GM12873 (cell line): ENCODE measurements around the gene INTS3.

ENCODE experiments used
- TF ChIP-seq, protein P1 (sequence below): IDR thresholded peaks from 2 replicates; pipeline ENCODE4 v1.5.1; 2012; ENCODE audit warnings: low read depth, mild to moderate bottlenecking, moderate library complexity, low read length, control low read depth; ENCODE audit not compliant: insufficient read depth; ENCODE audit errors: missing control alignments

Gene INTS3

DNA sequence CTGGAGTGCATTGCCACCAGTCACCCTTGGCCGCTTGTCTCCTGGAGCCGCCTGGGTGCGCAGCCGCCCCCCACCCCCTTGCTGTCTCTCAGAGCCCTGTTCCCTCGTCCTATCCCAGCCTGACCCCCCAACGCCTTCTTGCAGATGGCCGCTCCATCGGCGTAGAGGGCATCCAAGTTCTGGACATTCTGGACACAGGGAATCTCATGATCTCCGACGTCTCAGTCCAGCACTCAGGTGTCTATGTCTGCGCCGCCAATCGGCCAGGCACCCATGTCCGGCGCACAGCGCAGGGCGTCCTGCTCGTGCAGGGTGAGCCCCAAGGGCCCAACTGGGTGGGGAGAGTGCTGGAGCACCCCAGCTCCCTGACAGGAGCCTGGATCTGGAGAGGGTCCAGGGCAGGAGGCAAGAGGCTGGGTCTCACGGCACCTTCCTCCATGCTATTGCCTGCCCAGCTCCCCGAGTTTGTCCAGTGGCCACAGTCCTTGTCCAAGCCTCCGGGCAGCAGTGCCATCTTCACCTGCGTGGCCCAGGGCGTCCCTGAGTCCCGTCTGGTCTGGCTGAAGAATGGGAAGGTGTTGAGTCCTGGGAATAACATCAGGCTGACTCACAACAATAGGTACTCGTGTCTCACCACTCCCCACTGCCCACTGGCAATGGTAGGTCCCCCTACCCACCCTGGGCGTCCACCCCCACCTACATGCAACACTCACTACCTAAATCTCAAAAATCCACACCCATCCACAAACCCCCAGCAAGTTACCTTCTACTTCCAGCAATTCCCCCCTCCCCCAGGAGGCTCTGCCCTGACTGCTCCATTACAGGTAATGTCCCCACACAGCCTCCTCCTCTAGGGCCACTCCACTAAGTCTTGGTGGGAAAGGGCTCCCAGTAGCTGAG, 72.0 kb downstream of the INTS3 start:
- TF ChIP-seq, protein P1, sequence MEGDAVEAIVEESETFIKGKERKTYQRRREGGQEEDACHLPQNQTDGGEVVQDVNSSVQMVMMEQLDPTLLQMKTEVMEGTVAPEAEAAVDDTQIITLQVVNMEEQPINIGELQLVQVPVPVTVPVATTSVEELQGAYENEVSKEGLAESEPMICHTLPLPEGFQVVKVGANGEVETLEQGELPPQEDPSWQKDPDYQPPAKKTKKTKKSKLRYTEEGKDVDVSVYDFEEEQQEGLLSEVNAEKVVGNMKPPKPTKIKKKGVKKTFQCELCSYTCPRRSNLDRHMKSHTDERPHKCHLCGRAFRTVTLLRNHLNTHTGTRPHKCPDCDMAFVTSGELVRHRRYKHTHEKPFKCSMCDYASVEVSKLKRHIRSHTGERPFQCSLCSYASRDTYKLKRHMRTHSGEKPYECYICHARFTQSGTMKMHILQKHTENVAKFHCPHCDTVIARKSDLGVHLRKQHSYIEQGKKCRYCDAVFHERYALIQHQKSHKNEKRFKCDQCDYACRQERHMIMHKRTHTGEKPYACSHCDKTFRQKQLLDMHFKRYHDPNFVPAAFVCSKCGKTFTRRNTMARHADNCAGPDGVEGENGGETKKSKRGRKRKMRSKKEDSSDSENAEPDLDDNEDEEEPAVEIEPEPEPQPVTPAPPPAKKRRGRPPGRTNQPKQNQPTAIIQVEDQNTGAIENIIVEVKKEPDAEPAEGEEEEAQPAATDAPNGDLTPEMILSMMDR: no peak

DNA sequence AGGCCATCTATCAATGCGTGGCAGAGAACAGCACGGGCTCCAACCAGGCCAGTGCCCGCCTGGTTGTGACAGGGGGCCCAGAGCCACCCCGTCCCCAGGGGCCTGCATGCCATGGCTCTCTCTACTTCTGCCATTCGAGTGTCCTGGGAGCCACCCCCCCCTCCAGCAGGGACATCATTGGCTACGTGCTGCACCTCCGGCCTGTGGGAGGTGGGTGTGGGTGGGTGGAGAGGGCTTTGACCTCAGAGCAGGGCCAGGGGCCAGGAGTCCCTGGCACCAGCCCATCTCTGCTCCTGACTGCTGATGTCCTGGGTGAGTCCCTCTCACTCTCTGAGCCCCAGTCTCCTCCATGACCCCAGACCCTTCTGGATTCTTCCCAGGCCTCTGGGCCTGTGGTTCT, 72.7 kb downstream of the INTS3 start:
- TF ChIP-seq, protein P1: no peak

DNA sequence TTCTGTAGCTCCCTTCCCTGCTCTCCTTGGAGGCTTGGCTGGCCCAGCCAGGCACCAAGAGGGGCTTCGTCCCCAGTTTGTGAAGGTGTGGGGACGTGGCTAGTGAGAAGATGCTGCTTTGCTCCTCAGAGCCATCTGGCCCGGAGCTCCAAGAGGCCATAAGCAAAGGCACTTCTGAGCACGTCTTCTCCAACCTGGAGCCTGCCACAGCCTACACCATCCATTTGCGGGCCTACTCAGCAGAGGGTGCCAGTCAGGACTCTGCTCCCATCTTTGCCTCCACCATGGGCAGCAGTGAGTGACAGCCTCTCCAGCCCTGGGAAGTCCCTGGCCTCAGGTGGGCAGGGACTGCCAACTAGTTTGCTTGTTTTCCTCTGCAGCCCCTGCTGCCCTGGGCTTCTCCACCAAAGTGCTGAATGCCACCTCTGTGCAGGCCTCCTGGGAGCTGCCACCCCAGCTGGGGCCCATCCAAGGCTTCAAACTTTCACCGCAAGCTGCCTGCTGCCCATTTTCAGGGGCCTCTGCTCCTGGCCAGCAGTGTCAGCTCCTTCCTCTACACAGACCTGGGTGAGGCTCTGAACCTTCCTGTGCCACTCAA, 73.3 kb downstream of the INTS3 start:
- TF ChIP-seq, protein P1: no peak

DNA sequence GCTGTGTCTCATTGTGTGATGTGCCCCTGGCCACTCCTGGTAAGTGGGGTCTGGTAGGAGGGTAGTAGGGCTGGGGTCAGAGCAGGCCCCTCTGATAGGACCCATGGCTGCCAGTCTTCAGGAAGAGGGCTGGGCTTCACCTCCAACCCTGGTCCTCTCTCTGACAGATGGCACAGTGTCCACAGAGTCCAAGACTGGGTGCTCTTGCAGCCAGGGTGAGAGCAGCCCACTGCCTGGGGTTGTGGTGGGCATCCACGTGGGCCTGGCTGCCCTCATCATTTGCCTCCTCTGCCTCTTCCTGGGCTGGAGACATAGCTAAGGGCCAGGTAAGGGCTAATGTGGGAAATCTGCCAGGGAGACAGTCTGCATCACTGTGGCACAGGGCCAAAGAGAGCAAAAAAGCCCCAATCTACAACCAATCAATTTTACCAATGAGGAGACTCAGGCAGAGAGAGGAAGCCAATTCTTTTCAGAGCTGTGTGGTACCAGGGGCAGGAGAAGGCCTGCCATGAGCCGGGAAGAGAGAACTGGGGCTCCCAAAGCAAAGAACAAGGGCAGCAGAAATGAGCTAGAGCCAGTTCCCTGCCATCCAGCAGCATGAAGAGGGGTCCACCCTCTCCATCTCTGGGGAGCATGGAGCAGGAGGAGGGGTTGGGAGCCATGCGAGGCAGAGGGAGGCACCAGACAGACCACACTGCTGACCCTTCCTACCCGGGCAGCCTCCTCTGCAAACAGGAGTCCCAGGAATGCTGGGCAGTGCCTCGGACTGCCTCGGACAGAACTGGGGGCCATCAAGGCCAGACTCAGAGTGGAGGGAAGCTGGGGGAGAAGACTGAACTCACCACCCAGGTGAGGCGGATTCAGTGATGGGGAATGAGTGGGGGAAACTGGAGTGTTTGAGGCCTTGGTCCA, 74.2 kb downstream of the INTS3 start:
- TF ChIP-seq, protein P1: no peak

DNA sequence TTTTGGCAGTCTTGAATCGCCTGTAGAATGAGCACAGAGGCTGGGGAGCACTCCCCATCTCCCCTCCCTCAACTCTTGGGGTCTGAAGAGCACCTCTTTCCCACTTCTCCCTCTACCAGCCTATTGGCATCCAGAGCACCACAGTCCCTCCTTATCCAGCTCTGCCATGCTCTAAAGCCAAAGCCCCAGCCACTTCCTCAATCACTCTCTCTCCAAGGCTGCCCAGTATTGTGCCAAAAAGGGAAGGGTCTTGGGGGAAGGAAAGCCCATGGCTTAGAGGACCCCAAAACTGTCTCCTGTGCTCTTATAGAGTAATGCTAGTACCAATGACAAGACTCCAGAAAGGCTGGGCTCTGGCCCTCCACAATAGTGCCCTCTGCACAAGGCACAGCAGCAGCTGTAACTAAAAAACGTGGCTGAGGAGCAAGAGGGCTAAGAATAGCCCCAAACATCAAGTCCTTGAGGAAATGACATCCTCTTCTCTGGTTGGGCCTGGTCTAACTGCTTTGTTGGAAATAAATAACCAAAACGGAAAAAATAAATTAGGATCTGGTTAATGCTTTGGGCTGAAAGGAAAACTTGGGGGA, 75.7 kb downstream of the INTS3 start:
- TF ChIP-seq, protein P1: no peak

DNA sequence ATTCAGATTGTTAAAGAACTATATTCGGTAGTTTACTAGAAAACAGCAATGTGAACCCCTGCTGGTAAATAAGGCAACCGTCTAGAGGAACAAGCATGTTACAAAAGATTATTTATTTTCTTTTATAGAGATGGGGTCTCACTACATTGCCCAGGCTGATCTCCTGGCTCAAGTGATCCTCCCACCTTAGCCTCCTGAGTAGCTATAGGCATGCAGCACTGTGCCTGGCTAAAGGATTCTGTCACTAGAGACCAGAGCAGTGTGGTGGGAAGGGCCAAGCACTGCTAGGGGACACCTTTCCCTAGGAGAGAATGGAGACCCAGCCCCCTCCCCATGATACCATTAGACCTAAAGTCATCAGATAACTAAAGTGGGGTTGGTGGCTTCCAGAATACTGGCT, 76.3 kb downstream of the INTS3 start:
- TF ChIP-seq, protein P1: no peak
